ENCODE measurements around the gene IGLL1. TPM values are rescaled to one million over a fixed set of nuclear protein-coding genes. Genes with fewer than 3 reads are reported as not detected.
"Not testable (repeated sequence)": the region's sequence is repeated elsewhere in the genome, so short reads cannot be mapped to it uniquely, and the experiment has no call there.

The IGLL1 gene
- total and polyA plus RNA-seq, 3 donors from 2014 or later, result 6.9 to 36.9 (median 24.6) TPM

DNA sequence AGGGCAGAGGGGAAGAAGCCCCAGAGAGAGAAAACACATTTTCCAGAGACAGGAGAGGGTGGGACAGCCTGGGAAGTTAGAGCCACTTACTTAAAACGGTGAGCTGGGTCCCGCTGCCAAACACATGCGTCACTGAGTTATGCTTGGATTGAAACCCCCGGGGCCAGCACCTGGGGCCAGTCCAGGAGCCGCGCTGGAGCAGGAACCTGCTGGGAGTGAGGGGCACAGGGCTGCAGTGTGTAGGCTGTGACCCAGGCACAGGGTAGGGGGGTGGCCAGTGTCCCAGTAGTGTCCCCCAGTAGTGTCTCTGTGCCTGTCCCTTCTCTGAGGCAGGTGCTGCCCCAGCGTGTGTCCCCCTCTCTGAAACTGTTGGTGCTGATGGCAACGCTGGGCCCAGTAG, 5.2 kb downstream of the IGLL1 start:
- intact Hi-C loops (cut with DNase I; ENCODE audit: low total_unique reads), result no loop called here
- no peak for TF ChIP-seq CTCF (IDR thresholded peaks at IDR 0.05)
- no peak for TF ChIP-seq POLR2A (IDR thresholded peaks at IDR 0.05)
- 88 to 90% methylated on average over 6 to 8 of the region's 8 CpGs for WGBS, 2 donors

DNA sequence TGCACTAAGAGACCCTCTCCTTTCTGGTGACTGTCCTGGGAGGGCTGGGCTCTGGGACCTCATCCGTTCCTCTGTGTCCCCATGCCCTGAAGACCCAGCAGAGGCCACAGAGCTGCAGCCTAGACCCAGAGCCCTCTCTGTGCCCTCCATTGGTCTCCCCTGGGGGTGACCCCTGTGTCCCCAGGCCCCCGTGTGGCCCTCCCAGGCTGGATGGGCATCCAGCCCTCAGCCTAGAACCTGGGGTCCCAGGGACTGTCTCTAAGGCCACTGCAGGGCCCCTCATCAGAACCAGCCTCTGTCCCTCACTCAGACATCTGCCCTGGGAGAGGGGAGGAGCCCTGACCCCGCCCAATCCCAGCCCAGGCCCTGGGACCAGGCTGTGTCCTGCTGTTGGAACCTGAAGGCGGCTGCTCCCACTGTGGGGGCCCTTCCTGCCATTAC, 5.7 kb downstream of the IGLL1 start:
- TF ChIP-seq POLR2A (IDR thresholded peaks at IDR 0.05), result no peak
- no peak for TF ChIP-seq CTCF (IDR thresholded peaks at IDR 0.05)

More for the DNA sequence above, 5.2 kb downstream of the IGLL1 start:
- Histone ChIP-seq H3K9me3 (no peaks in the 10 kb centered on the region), H3K4me3 (no peak overlapping the region), H3K27ac (no peak overlapping the region), H3K4me1 (no peaks in the 10 kb centered on the region), H3K36me3 (ENCODE audit: low read depth, missing control alignments) (no peaks in the 10 kb centered on the region), H3K27me3 (no peaks in the 10 kb centered on the region)
- no peak for DNase-seq

GRCh38 chr22:23573701-23574235, 6.3 kb downstream of the IGLL1 start:
- H3K4me3 ChIP-seq; H3K36me3 ChIP-seq (ENCODE audit: low read depth, missing control alignments); DNase-seq; H3K27me3 ChIP-seq; H3K9me3 ChIP-seq; H3K4me1 ChIP-seq; H3K27ac ChIP-seq; intact Hi-C loops (cut with DNase I; ENCODE audit: low total_unique reads): not testable (repeated sequence)
- WGBS, 2 donors, result 72 to 93% methylated on average over 2 to 6 of the region's 8 CpGs

More for the DNA sequence above, 5.7 kb downstream of the IGLL1 start:
- Histone ChIP-seq H3K27me3 (no peaks in the 10 kb centered on the region), H3K27ac (no peak overlapping the region), H3K4me1 (no peaks in the 10 kb centered on the region), H3K4me3 (no peak overlapping the region), H3K36me3 (ENCODE audit: low read depth, missing control alignments) (no peaks in the 10 kb centered on the region), H3K9me3 (no peaks in the 10 kb centered on the region)
- intact Hi-C loops (cut with DNase I; ENCODE audit: low total_unique reads), result no loop called here
- WGBS, 2 donors, result 83 to 89% methylated on average over 2 to 4 of the region's 4 CpGs
- no peak for DNase-seq

GRCh38 chr22:23573106-23573505, 7.0 kb downstream of the IGLL1 start:
- H3K9me3 ChIP-seq; H3K4me3 ChIP-seq; H3K27me3 ChIP-seq; H3K27ac ChIP-seq; H3K4me1 ChIP-seq; H3K36me3 ChIP-seq (ENCODE audit: low read depth, missing control alignments); intact Hi-C loops (cut with DNase I; ENCODE audit: low total_unique reads); DNase-seq: not testable (repeated sequence)
- 89 to 95% methylated on average over 12 to 13 of the region's 13 CpGs for WGBS, 2 donors

DNA sequence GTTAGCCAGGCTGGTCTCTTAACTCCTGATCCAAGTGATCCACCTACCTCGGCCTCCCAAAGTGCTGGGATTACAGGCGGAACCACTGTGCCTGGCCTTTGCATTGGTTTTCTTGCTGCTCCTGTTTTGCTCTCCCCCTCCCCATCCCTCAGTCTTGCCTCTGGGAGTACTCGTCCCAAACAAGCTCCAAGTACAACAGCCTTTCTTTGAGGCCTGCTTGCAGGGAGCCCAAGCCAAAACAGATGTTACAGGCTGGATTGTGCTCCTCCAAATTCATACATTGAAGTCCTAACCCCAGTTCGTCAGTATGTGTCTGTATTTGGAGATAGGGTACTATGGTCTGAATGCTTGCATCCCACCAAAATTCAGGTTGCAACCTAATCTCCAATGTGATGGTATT, 8.6 kb downstream of the IGLL1 start:
- 80 to 88% methylated on average over 4 of the region's 4 CpGs for WGBS, 2 donors
- Histone ChIP-seq H3K4me3 (no peak overlapping the region), H3K9me3 (no peaks in the 10 kb centered on the region), H3K27me3 (no peaks in the 10 kb centered on the region), H3K27ac (no peak overlapping the region), H3K4me1 (peaks cover 10% of the 10 kb centered on the region), H3K36me3 (ENCODE audit: low read depth, missing control alignments) (no peaks in the 10 kb centered on the region)
- DNase-seq, result no peak
- intact Hi-C loops (cut with DNase I; ENCODE audit: low total_unique reads), result no loop called here
- TF ChIP-seq POLR2A (IDR thresholded peaks at IDR 0.05), result no peak
- TF ChIP-seq CTCF (IDR thresholded peaks at IDR 0.05), result no peak

- H3K4me3 ChIP-seq, result no peak overlapping the region
- TF ChIP-seq CTCF (IDR thresholded peaks at IDR 0.05) (no peak), POLR2A (IDR thresholded peaks at IDR 0.05) (no peak)
- H3K36me3 ChIP-seq (ENCODE audit: low read depth, missing control alignments), result no peaks in the 10 kb centered on the region
- intact Hi-C loops (cut with DNase I; ENCODE audit: low total_unique reads), result no loop called here
- 89 to 91% methylated on average over 6 to 8 of the region's 8 CpGs for WGBS, 2 donors
- no peaks in the 10 kb centered on the region for H3K9me3 ChIP-seq
- DNase-seq, result no peak
- no peak overlapping the region for H3K27ac ChIP-seq
- peaks cover 15% of the 10 kb centered on the region for H3K4me1 ChIP-seq
- no peaks in the 10 kb centered on the region for H3K27me3 ChIP-seq
Measured at GRCh38 chr22:23570681-23571080, 9.4 kb downstream of the IGLL1 start.

Measured in testis (tissue), 3 donors.